Loucy (cell line): ENCODE results near the gene DENND6A.

Source experiments
- CTCF ChIP-seq: fragments of 200-600 bp; sonication (generic); conservative IDR thresholded peaks from 2 replicates; pipeline ENCODE4 v1.5.1; 2014; ENCODE audit warnings: mild to moderate bottlenecking, antibody characterized with exemption, low read length
- EZH2phosphoT487 ChIP-seq: fragments of 200-600 bp; IDR thresholded peaks from 2 replicates; pipeline ENCODE4 v1.6.1; 2018; ENCODE audit warnings: antibody characterized with exemption, mild to moderate bottlenecking, moderate library complexity, borderline replicate concordance

- TF ChIP-seq CTCF (no peak), EZH2phosphoT487 (no peak)
These were observed 38.6 kb downstream of the DENND6A start for GRCh38 chr3:57654267-57654666.
